Skin of body (tissue), 3 donors: ENCODE results near the gene GGCX. TPM values are rescaled to one million over a fixed set of nuclear protein-coding genes. Genes with fewer than 3 reads are reported as not detected.

Experiments
- DNase-seq: peaks from one replicate; lab custom pipeline; 2025; lab: John Stamatoyannopoulos, UW
- small RNA-seq: library from RNA; depleted of rRNA; stranded (forward); fragments of <200 nt; gene quantifications from one replicate; pipeline ENCODE3, GENCODE V24; 2014; ENCODE audit warnings: low replicate concordance
- total RNA-seq: library from RNA; depleted of rRNA; stranded (reverse); fragments of >200 nt; gene quantifications from one replicate; pipeline ENCODE4 v1.2.3, GENCODE V29; 2014

GGCX gene
- total RNA-seq, 1 donor from 2014 or later, result 24.4 TPM

DNA sequence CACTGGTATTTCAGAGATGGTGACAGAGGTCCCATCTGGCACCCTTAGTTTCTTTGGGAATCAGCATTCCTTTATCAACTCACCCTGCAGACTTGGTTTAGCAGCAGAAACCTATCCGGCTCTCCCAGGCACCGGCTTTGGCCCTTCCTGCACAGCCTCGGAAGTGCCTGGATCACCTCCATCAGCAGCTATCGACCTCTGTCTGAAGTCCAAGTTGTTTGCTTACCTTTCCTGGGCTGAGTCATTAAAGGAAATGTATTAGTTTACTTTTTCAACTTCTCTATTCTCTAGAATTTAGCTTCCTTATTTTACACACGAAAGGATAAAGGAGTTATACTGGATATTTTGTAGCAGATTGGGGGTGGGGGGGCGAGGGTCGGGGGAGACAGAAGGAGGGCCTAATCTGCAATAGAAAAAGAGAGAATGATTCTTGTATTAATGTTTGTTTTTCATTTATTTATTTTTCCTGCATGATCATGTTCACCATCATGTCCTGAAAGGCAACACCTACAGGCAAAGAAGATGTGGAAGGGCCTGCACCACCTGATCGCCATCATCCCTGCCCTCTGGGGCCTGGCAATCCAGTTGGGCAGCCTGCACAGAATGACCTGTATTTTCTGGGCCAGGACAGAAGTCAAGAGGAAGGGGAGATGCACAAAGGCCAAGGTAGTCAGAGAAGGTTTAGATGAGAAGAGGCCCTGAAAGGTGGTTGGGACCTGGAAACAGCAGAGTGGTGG is 44.5 kb downstream of the GGCX start:
- no peak for DNase-seq

DNA sequence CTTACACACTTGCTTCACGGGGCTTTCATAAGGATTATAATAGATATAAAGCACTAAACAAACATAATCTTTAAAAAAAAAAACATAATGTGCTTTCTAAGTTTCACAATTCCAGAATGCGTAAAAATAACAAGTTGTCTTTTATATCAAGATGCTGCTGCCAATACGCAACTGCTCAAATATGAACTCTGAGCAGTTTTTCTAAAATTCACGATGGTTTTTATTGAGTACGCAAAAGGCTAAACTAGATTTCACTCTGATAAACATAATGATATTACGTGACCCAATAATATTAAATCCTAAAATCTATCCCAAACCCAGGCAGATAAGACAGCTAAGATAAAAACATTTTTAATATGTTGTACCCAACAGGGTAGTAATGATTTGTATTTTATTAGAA is 47.0 kb downstream of the GGCX start:
- no peak for DNase-seq

DNA sequence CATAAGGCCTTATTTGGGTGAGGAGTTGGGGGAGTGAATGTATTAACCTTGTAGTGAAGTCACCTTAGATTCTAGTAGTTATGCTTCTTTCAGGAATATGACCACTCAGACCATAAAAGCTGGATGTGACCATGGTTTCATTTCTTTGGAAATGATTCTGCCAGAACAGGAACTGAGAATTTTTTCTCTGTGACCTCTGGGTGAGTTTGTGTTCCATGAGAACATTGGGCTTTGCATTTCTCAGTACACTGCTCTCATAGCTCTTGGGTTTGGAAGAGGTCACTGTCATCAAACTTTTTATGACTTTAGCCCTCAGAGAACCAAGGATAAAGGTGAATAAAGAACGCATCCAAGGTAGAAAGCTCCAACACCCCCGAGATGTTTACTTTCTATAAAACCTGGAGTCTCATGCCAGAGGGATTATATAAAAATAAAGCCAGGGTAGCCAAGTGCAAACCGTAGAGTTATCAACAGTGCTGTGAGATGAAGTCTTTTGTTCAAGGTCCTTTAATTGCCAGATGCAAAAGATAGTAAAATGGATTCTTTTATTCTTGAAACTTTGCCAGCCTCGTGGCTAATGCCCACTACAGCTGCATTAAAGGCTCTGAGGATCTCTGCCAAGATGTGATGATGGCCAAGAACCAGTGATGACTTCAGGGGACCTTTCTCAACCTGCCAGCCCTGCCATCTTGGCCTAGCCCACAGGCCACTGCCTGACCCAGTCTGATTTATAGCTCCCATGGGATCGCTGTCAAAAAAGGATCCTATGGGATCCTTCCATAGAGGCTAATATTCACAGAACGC is 50.1 kb downstream of the GGCX start:
- no peak for DNase-seq

DNA sequence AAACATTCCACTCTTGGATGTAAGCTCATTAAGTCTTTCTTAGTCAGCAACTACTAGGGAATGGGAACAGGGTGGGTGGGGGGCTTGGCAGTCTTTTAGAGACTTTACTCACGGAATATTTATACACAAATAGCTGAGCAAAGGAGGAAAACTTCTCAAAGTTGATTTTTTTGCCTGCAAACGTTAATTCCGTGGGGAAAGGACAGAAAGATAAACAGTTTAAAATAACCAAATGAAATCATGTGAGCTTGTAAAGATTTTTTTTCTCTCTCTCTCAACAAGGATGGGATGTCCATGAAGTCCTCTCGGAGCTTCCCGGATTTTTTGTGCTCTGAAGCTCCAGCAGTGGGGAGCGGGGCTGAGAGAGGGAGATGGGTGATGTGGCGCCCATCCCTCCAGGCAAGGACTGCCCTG is 54.5 kb downstream of the GGCX start:
- DNase-seq, result no peak

DNA sequence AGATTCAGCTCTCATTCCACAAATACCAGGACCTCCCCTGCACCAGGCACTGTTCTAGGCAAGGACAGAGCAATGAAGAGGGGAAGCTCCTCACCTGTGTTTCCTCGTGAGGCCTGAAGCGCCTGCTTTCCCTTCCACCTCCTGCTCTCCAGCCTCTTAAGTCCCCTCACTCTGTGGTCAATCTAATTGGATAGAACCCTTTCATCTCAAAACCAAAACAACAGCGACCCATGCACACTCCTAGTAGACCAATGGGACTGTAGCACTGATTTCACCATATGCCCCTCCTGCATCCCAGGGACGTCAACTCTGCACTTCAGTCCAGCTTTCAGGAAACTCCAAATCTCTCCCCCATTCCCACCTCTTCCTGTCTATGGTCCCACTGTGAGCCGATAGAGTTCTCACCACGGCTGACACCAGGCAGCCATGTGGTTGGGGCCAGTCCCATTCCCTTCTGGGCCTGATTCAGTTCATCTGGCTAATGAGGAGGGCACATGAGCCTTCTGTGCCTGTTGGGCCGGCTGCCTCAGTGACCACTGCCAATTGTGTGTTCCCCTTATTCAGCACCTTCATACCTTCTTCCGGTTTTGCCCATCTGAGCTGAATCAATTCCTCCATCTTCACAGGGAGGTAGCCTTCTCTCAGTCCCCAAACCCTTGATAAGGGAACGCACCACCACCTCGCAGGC is 55.6 kb downstream of the GGCX start:
- no peak for DNase-seq

DNA sequence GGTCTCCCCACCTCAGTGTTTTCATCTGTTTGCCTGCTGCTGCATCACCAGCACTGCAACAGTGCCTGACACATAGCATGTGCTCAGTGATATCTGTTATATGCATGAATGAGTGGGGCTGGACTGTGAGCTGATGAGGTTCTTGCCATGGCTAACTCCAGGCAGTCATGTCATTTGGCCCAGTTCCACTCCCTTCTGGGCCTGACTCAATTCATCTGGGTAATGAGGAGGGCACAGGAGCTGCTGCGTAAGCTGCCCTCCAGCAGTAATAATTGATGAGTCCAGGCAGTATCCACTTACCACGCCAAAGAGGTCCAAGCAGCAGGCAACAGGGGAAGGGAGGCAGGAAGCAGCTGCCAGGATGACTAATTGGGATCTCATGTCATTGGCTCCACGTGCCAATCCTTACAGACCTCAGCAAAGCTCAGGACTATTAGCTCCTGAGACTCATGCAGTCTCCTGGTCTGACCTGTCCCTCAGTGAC is 56.5 kb downstream of the GGCX start:
- DNase-seq, result peak; percentile 38

DNA sequence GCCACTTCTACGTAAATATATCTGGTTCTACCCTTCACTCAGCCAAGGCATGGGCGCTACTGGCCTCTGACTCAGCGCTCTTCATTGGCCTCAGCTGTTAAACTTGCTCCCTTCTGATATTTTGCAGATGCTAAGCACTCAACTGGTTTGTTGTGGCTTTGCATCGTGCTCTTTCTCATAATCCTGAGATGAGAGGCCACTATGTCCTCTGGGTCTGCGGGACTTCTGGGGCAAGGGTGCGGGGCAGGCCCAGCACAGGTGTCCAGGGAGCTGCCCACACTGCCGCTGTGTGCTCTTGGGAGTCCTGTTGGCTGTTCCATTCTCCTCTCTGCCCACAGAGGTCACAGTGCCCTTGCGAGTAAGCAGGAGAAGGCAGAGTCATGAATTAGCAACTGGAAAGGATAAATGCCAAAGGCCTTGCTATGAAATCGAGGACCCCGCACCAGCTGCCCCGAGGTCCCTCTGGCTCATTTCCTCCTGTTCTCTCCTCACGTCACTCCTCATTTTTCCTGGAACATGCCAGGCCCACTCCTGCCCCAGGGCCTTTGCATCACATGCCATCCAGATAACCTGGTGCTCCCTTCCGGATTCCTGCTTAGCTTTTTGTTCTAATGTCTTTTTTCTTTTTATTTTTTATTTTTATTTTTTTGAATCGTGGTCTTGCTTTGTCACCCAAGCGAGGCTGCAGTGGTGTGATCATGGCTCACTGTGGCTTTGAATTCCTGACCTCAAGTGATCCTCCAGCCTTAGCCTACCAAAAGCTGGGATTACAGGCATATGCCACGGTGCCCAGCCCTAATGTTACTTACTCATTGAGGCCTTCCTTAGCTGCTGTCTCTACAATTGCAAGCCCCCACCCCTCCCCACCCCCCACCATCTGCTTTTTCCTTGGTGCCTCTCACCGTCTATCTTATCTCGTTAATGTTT is 57.2 kb downstream of the GGCX start:
- DNase-seq, result no peak

DNA sequence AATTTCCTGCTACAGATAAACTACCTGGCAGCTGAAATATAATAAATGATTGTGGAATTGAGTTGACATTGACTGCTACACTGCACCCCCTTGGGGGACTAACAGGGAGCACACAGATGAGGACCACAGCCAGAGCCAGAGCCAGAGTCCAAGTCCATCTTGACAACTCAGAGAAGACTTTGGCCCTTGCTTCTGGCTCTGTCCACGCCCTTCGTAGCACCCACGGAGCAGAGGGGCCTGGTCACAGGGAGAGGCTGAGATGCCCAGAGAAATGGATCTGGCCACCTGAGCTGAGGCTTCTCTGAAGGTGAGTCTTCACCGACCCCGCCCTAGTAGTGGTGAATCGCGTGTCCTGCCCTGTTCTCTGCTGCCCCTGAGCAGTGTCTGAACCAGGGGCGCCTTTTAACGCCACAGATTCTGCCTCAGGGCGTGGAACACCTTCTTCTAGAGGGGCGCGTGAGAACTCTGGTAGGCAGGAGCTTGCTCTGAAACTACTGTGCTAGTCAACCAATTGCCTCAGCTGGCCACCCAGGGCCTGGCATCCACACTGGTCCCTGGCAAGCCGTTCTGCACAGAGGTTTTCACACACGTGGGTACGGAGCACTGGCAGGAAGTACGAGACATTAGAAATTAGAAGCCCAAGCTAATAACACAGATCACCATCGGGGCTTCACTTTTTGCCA is 58.0 kb downstream of the GGCX start:
- DNase-seq, result no peak

DNA sequence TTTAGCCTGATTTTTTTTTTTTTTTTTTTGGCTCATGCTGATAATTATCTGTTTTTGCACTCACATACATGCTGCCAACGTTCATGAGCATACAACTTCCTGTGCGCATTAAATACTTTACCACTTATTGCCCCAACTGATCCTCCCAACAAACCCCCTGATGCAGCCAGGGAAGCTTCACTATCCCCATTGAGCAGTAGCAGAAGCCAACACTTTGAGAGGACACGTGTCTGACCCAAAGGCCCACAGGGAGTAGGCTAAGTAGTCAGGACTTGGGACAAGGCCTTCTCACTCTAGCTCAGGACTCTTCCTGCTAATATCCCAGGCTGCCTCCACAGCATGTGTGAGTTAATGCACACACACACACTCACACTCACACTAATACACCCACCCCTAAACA is 58.6 kb downstream of the GGCX start:
- no peak for DNase-seq

DNA sequence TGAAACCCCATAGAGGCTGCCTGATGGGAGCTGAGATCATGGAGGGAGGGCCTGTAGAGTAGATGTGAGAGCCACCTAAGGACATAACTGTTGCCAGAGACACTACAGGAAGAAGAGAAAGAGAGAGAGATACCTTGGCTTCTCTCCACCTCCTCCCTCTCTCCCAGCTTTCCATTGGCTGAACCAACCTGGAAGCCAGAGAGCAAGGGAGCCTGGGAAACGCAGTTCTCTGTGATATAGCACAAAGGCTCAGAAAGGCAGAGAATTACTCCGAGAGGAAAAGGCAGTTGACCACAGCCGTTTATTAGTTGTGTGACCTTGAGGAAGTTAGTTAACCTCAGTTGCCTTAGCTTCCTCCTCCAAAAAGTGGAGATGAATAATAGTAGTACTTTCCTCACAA is 60.0 kb downstream of the GGCX start:
- DNase-seq, result no peak

DNA sequence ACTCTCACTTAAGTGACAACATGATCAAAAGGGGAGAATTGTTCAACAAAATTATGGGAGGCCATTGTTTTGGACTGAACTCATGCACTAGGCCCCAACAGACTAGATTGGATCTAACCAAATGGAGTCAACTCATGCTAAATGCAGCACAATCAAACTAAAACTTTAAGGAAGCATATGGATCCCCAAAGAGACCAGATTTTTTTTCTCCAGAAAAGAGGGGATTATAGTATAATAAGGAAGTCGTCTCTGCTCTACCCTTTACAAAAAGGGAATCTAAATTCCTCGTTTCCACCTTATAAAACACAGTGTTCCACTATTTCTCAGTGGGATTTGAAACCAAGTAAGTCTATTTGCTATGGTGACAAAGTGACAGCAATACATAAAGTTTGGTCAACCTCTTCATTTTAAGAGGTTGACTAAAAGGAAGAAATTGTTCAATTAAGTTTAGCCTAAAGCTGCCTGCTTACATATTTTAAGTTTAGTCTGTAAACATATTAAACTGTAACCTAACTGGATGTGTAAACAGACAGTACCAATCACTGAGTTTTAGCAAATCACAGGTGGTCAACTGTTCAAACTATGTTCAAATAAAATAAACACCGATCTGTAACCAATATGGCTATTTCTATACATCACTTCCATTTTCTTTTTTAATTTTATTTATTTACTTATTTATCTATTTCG is 63.2 kb downstream of the GGCX start:
- no peak for DNase-seq

DNA sequence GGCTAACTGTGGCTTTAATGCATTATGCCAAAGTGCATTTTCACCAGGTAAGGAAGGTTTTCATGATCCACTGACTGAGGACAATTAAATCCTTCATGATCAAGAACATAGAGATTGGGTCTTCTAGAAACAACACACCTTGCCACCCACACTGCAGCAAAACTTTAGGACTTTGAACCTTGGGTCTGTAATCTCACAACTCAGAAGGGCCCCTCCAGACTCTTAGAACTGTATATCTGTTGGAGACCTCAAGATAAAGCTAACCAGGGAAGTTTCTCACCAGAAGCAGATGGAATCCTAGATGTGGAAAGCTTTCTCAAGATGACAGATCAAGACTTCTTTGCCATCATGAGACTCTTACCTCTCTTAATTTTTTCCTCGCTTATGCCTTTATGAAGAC is 64.9 kb downstream of the GGCX start:
- no peak for DNase-seq

Small RNA genes within 50 kb of the gene (small RNA-seq; reads per million reads assigned to genes)
- gene RN7SL126P, result not detected

Other genes with a start within 250 kb of the GGCX start
- 48.3 TPM for gene TGOLN2, start 233.5 kb downstream of the GGCX start, total RNA-seq
- 33.2 TPM for gene RETSAT, start 207.0 kb downstream of the GGCX start, total RNA-seq
- gene ELMOD3, start 206.7 kb downstream of the GGCX start, total RNA-seq, result 19.0 TPM
- 62.6 TPM for gene CAPG, start 151.1 kb downstream of the GGCX start, total RNA-seq
- gene SH2D6, start 142.8 kb downstream of the GGCX start, total RNA-seq, result not detected
- 115 TPM for gene MAT2A, start 22.3 kb downstream of the GGCX start, total RNA-seq
- 32.4 TPM for gene VAMP8, start 16.1 kb upstream of the GGCX start, total RNA-seq
- gene VAMP5, start 22.9 kb upstream of the GGCX start, total RNA-seq, result 8.9 TPM
- gene RNF181, start 34.3 kb upstream of the GGCX start, total RNA-seq, result 57.6 TPM
- 3.3 TPM for gene TMEM150A, start 41.2 kb upstream of the GGCX start, total RNA-seq
- 21.8 TPM for gene C2orf68, start 50.6 kb upstream of the GGCX start, total RNA-seq
- gene USP39, start 54.7 kb upstream of the GGCX start, total RNA-seq, result 30.9 TPM
- not detected for gene SFTPB, start 106.7 kb upstream of the GGCX start, total RNA-seq
- not detected for gene GNLY, start 132.9 kb upstream of the GGCX start, total RNA-seq
- gene ATOH8, start 192.5 kb upstream of the GGCX start, total RNA-seq, result 5.2 TPM